CD4-positive, alpha-beta T cell (primary cell): ENCODE measurements around the gene EYA2. TPM values are rescaled to one million over a fixed set of nuclear protein-coding genes. Genes with fewer than 3 reads are reported as not detected.

Source experiments
- ATAC-seq: fragments of 200-7000 bp; cut with Tn5 transposase; one replicate; pipeline ENCODE4 v1.10.0; 2022; ENCODE audit warnings: mild to moderate bottlenecking; ENCODE audit not compliant: poor library complexity
- CTCF ChIA-PET: fragments of 350-600 bp; sonication (Branson Sonifier 250); formaldehyde crosslinking; loops from one replicate; lab custom pipeline; 2021; ENCODE audit warnings: antibody characterized with exemption, inconsistent platforms; lab: Charles Lee
- POLR2A ChIA-PET: fragments of 350-600 bp; sonication (Branson Sonifier 250); formaldehyde crosslinking; loops from one replicate; lab custom pipeline; 2021; ENCODE audit warnings: antibody characterized with exemption, inconsistent platforms; lab: Charles Lee
- DNase-seq, 14 experiments: peaks; one replicate each; pipeline ENCODE4 v3.0.0-alpha.2; 2013 to 2020; ENCODE audit warnings: mixed read lengths in 2 of 14
- H3K27ac ChIP-seq, 2 donors: one replicate each; pipeline versions ENCODE4 v1.5.1 to v1.7.0; 2013; ENCODE audit warnings: low read length in 2 of 2, low read depth in 1 of 2, mild to moderate bottlenecking in 1 of 2
- H3K27me3 ChIP-seq, 2 experiments: 1 replicate in 1 of 2; 2 replicates in 1 of 2; pipeline versions ENCODE4 v1.6.1 to v1.7.0; 2013; ENCODE audit warnings: low read length in 2 of 2, control low read depth in 1 of 2, mild to moderate bottlenecking in 1 of 2, moderate library complexity in 1 of 2; ENCODE audit not compliant: insufficient read depth in 2 of 2, control insufficient read depth in 1 of 2
- H3K36me3 ChIP-seq: one replicate; pipeline ENCODE4 v1.6.1; 2013; ENCODE audit warnings: low read length, control low read depth; ENCODE audit not compliant: insufficient read depth
- H3K4me1 ChIP-seq: one replicate; pipeline ENCODE4 v1.6.1; 2013; ENCODE audit warnings: low read length, control low read depth; ENCODE audit not compliant: insufficient read depth
- H3K4me3 ChIP-seq: one replicate; pipeline ENCODE4 v1.5.1; 2013; ENCODE audit warnings: mild to moderate bottlenecking, low read length, moderate library complexity
- H3K9me3 ChIP-seq, 2 experiments: 1 replicate in 1 of 2; 2 replicates in 1 of 2; pipeline versions ENCODE4 v1.6.1 to v1.7.0; 2013; ENCODE audit warnings: low read length in 2 of 2, mild to moderate bottlenecking in 2 of 2, control low read depth in 1 of 2, moderate library complexity in 1 of 2; ENCODE audit not compliant: control insufficient read depth in 1 of 2, insufficient read depth in 1 of 2
- H3K27ac Mint-ChIP-seq: one replicate; pipeline ENCODE4 v1.8.0; 2020; ENCODE audit warnings: mixed read lengths
- H3K27me3 Mint-ChIP-seq: one replicate; pipeline ENCODE4 v1.8.0; 2021; ENCODE audit warnings: mixed read lengths
- H3K36me3 Mint-ChIP-seq: one replicate; pipeline ENCODE4 v1.8.0; 2021; ENCODE audit warnings: low read depth, mixed read lengths
- H3K4me1 Mint-ChIP-seq: one replicate; pipeline ENCODE4 v1.8.0; 2021; ENCODE audit warnings: low read depth, mixed read lengths
- H3K4me3 Mint-ChIP-seq: one replicate; pipeline ENCODE4 v1.8.0; 2020; ENCODE audit warnings: mild to moderate bottlenecking, mixed read lengths
- H3K9me3 Mint-ChIP-seq: one replicate; pipeline ENCODE4 v1.8.0; 2020; ENCODE audit warnings: mixed read lengths
- CTCF ChIP-seq: fragments of 200-600 bp; IDR thresholded peaks from one replicate; pipeline ENCODE4 v1.8.0; 2022; ENCODE audit warnings: antibody characterized with exemption, mild to moderate bottlenecking
- intact Hi-C, 2 experiments: fragments of 100-400 bp; cut with DNase I in 1 of 2; cut with micrococcal nuclease in 1 of 2; formaldehyde crosslinking; loops; one replicate each; pipeline versions ENCODE4 v1.15.1 to v1.9.0; 2023 to 2025; cut with DNase I, micrococcal nuclease
- total RNA-seq, 174 experiments: library from RNA in 2 of 174; stranded (reverse) in 2 of 174; gene quantifications; one replicate each; pipeline ENCODE4 v1.2.3 and lab custom pipeline; 2021 to 2026

EYA2 gene
- total RNA-seq, 2 experiments from 2014 or later = not detected

DNA sequence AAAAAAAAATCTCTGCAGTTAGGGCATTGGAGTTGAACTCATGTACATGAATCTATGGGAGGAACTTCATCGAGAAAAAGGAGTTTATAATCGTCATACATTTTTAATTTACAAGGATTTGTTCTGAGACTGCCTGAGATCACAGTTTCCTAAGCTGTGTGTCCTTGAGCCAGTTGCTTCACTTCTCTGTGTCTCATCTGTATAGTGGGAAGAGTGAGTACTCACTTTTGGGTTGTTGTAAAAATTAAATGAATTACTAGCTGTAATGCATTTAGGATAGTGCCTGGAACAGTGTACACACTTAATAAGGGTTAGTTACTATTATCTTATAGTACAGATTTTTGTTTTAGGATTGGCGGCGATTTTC lies 42.5 kb downstream of the EYA2 start:
- Histone ChIP-seq H3K4me1 (no peaks in the 10 kb centered on the region), H3K9me3 (peaks cover 0 to 5% of the 10 kb centered on the region in 2 experiments), H3K27ac (no peak overlapping the region), H3K36me3 (no peaks in the 10 kb centered on the region), H3K4me3 (no peak overlapping the region), H3K27me3 (no peaks in the 10 kb centered on the region)
- ChIA-PET POLR2A (no interaction called here), CTCF (no interaction called here)
- Mint-ChIP-seq H3K4me3 (no peak overlapping the region), H3K4me1 (no peaks in the 10 kb centered on the region), H3K27ac (no peak overlapping the region), H3K9me3 (no peaks in the 10 kb centered on the region), H3K27me3 (peaks cover 19% of the 10 kb centered on the region), H3K36me3 (no peaks in the 10 kb centered on the region)
- ATAC-seq (no peak), DNase-seq (no peak)
- TF ChIP-seq CTCF = no peak
- intact Hi-C loops = no loop called here

DNA sequence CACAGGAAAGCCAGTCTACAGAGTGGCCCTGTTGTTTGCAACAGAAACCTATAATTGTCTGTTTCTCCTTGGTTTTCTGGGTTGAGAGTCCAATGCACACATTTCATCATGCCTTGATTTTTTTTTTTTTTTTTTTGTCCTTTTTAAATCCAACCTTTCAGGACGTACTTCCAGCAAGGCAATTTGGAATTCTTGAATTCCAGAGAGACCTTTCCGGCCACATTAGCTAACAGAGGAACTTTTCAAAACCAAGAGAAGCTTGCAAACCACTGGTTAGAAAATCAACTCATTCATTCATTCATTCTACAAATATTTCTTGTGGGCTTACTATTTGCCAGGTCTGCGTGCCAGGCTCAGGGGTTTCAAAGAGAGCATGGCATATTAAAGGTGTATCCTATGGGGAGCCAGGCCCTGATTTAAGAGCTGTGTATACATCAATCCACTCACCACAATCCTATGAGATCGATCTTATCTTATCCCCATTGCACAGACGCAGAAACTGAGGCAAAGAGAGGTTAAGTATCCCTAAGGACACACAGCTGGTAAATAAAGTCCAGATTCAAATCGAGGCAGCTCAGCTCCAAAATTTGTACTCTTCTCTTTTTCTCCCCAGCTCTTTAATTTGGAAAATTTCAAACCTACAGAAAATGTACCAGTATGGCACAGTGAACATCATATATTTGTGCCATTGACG lies 43.0 kb downstream of the EYA2 start:
- DNase-seq (no peak), ATAC-seq (no peak)
- Histone ChIP-seq H3K4me1 (no peaks in the 10 kb centered on the region), H3K27ac (no peak overlapping the region), H3K36me3 (no peaks in the 10 kb centered on the region), H3K27me3 (no peaks in the 10 kb centered on the region), H3K4me3 (no peak overlapping the region), H3K9me3 (peaks cover 0 to 5% of the 10 kb centered on the region in 2 experiments)
- ChIA-PET CTCF (interaction anchor here (0.7 kb wide), 1 partner anchor 12 kb away, joined by 3 read pairs; no protein-coding TSS in a partner anchor), POLR2A (no interaction called here)
- no peaks in the 10 kb centered on the region for H3K36me3 Mint-ChIP-seq
- H3K27me3 Mint-ChIP-seq = peaks cover 19% of the 10 kb centered on the region
- no peak overlapping the region for H3K27ac Mint-ChIP-seq
- intact Hi-C loops = no loop called here
- TF ChIP-seq CTCF = no peak
- H3K9me3 Mint-ChIP-seq = no peaks in the 10 kb centered on the region
- no peak overlapping the region for H3K4me3 Mint-ChIP-seq
- H3K4me1 Mint-ChIP-seq = no peaks in the 10 kb centered on the region

DNA sequence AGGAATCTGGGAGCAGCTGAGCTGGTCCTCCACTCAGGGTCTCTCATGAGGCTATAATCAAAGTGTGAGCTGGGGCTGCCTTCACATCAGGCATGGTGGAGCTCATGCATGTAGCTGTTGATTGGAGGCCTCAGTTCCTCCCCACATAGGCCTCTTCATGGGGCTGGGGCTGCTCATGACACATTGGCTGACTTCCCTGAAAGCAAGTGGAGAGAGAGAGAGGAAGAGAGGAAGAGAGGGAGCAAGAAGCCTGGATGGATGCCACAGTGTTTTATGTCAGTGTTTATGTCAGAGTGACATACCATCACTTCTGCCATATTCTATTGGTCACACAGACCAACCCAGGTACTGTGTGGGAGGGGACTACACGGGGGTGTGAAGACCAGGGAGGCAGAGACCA lies 43.8 kb downstream of the EYA2 start:
- ATAC-seq (no peak), DNase-seq (no peak)
- Histone ChIP-seq H3K9me3 (peaks cover 0 to 5% of the 10 kb centered on the region in 2 experiments), H3K27me3 (peaks cover 0 to 3% of the 10 kb centered on the region in 2 experiments), H3K27ac (no peak overlapping the region), H3K4me3 (no peak overlapping the region), H3K4me1 (no peaks in the 10 kb centered on the region), H3K36me3 (no peaks in the 10 kb centered on the region)
- no peak for TF ChIP-seq CTCF
- Mint-ChIP-seq H3K4me1 (no peaks in the 10 kb centered on the region), H3K27ac (no peak overlapping the region), H3K9me3 (no peaks in the 10 kb centered on the region), H3K27me3 (peaks cover 18% of the 10 kb centered on the region), H3K4me3 (no peak overlapping the region), H3K36me3 (no peaks in the 10 kb centered on the region)
- POLR2A ChIA-PET = no interaction called here
- intact Hi-C loops = no loop called here
- CTCF ChIA-PET = no interaction called here
